Heart left ventricle (tissue), 13 donors: ENCODE results near the gene ABLIM2.

Experiments
- POLR2A ChIP-seq, 2 donors: fragments of 450-650 bp; IDR thresholded peaks; one replicate each; pipeline ENCODE4 v1.6.1; 2017; ENCODE audit warnings: antibody characterized with exemption in 2 of 2, mild to moderate bottlenecking in 2 of 2, moderate library complexity in 2 of 2
- TF ChIP-seq, protein P1 (sequence below), 12 donors: fragments of 200-600 bp; sonication (generic) in 4 of 12; IDR thresholded peaks; one replicate each; pipeline versions ENCODE4 v1.5.0 to v1.8.0; 2018 to 2022; ENCODE audit warnings: antibody characterized with exemption in 12 of 12, mild to moderate bottlenecking in 5 of 12
- donor health status: ischemic (EF 13 %, LVEDD 7.1; RV severe dilation, severe dysfunction).
- donor health status: DM: no; HTN: yes; CAD: no.
- donor health status: DM: no; HTN: no; CAD: no.
- donor health status: ischemic (EF 25% LVEDD 6.9; RV normal size, moderate dysfunction).
- donor health status: ischemic (EF 25% LVEDD 5.7; RV mildly dilated, moderate dysfunction).
- donor health status: ischemic (EF 35%, LVEDD 5.7; RV mildly dilated, moderate dysfunction).
- donor health status: nonischemic (EF 11% LVEDD 7.7; RV severe dilation, severe dysfunction).
- donor health status: DM: yes; HTN: yes; CAD: no.
- donor health status: PGD.
- donor health status: ischemic (EF 29% LVEDD 5.4; RV normal size, mild dysfunction).
- donor health status: nonischemic (EF 23%, LVEDD 6.1; RV moderate dilation, normal function).

DNA sequence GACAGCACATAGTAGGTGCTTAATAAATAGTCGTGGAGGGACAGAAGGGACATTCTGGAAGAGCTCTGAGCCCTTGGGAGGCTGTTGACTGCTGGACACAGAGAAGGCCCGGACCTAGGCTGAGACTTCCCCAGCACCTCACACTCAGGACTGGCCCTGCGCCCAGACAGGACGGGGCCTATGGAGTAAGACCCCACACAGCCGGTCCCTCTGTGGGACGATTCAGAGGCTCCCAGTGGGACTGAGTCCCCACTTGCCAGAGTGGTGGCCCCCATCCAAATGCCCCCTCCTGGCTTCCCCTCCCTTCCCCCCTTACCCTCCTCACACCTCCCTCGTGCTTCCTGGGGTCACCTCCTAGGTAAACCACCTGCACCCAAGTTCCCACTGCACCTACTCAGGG lies 8.9 kb downstream of the ABLIM2 start:
- TF ChIP-seq, protein P1, sequence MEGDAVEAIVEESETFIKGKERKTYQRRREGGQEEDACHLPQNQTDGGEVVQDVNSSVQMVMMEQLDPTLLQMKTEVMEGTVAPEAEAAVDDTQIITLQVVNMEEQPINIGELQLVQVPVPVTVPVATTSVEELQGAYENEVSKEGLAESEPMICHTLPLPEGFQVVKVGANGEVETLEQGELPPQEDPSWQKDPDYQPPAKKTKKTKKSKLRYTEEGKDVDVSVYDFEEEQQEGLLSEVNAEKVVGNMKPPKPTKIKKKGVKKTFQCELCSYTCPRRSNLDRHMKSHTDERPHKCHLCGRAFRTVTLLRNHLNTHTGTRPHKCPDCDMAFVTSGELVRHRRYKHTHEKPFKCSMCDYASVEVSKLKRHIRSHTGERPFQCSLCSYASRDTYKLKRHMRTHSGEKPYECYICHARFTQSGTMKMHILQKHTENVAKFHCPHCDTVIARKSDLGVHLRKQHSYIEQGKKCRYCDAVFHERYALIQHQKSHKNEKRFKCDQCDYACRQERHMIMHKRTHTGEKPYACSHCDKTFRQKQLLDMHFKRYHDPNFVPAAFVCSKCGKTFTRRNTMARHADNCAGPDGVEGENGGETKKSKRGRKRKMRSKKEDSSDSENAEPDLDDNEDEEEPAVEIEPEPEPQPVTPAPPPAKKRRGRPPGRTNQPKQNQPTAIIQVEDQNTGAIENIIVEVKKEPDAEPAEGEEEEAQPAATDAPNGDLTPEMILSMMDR (IDR thresholded peaks at IDR 0.05): no peak
- TF ChIP-seq POLR2A (IDR thresholded peaks at IDR 0.05): no peak
